GM12878 (cell line): ENCODE data around the gene SPDYA. TPM values are rescaled to one million over a fixed set of nuclear protein-coding genes. Genes with fewer than 3 reads are reported as not detected.

Source experiments
- ATAC-seq: fragments of 200-7000 bp; cut with Tn5 transposase; 3 replicates; pipeline ENCODE4 v1.9.1; 2020; ENCODE audit warnings: mild to moderate bottlenecking, moderate library complexity
- BruUV-seq: library from RNA; stranded (reverse); fragments of 400-500 nt; replicated peaks from 2 replicates; lab custom pipeline; 2021; lab: Mats Ljungman, UMichigan
- CTCF ChIA-PET: fragments of 300-600 bp; sonication (Branson Sonifier 250); formaldehyde crosslinking; extraction: SDS; loops from one replicate; lab custom pipeline; 2021; ENCODE audit warnings: inconsistent platforms; lab: Yijun Ruan, JAX
- POLR2A ChIA-PET: fragments of 350-600 bp; formaldehyde crosslinking; extraction: SDS; loops from one replicate; lab custom pipeline; 2021; ENCODE audit warnings: inconsistent platforms; lab: Charles Lee
- RAD21 ChIA-PET: fragments of 300-600 bp; sonication (Branson Sonifier 250); formaldehyde crosslinking; loops from one replicate; lab custom pipeline; 2023; ENCODE audit warnings: antibody characterized with exemption; ENCODE audit not compliant: unreplicated experiment; lab: Charles Lee
- SMC1A ChIA-PET: fragments of 300-600 bp; sonication (Branson Sonifier 250); formaldehyde crosslinking; loops from one replicate; lab custom pipeline; 2023; ENCODE audit not compliant: unreplicated experiment, uncharacterized antibody; lab: Charles Lee
- DNase-seq: peaks from one replicate; pipeline ENCODE4 v3.0.0-alpha.2; 2011; ENCODE audit warnings: low read depth, low spot score
- FAIRE-seq: peaks from 3 replicates; lab custom pipeline; 2011; peaks lifted over from hg19 to GRCh38; lab: Jason Lieb, UNC
- H2AFZ ChIP-seq: 2 replicates; pipeline ENCODE4 v1.6.0; 2011; ENCODE audit warnings: low read depth, low read length, control low read depth; ENCODE audit not compliant: control insufficient read depth
- H3K27ac ChIP-seq: 2 replicates; pipeline ENCODE4 v1.5.1; 2011; ENCODE audit warnings: control low read depth; ENCODE audit not compliant: control insufficient read depth, insufficient read depth
- H3K27me3 ChIP-seq, 2 experiments: replicated peaks in 1 of 2; 2 replicates each; pipeline versions ENCODE4 v1.6.0 to v1.6.1; 2011; ENCODE audit warnings: low read length in 1 of 2; ENCODE audit not compliant: control insufficient read depth in 2 of 2, insufficient read depth in 2 of 2
- H3K36me3 ChIP-seq, 2 experiments: 2 replicates each; pipeline ENCODE4 v1.5.1; 2011; ENCODE audit warnings: low read length in 1 of 2; ENCODE audit not compliant: control insufficient read depth in 2 of 2, insufficient read depth in 2 of 2
- H3K4me1 ChIP-seq: 2 replicates; pipeline ENCODE4 v1.6.1; 2011; ENCODE audit warnings: mild to moderate bottlenecking, low read length, moderate library complexity, mixed read lengths; ENCODE audit not compliant: control insufficient read depth, insufficient read depth
- H3K4me2 ChIP-seq: 2 replicates; pipeline ENCODE4 v1.6.0; 2011; ENCODE audit warnings: control low read depth; ENCODE audit not compliant: control insufficient read depth, insufficient read depth
- H3K4me3 ChIP-seq: fragments of 200-600 bp; sonication (generic); 2 replicates; pipeline ENCODE4 v1.5.1; 2016
- H3K79me2 ChIP-seq: 2 replicates; pipeline ENCODE4 v1.6.0; 2011; ENCODE audit warnings: low read length; ENCODE audit not compliant: control insufficient read depth, insufficient read depth
- H3K9ac ChIP-seq: 2 replicates; pipeline ENCODE4 v1.8.0; 2011; ENCODE audit warnings: low read length, control low read depth, mixed read lengths; ENCODE audit not compliant: control insufficient read depth, insufficient read depth
- H3K9me3 ChIP-seq: replicated peaks from 3 replicates; pipeline ENCODE4 v1.5.1; 2011; ENCODE audit warnings: mild to moderate bottlenecking, low read length; ENCODE audit not compliant: control insufficient read depth, insufficient read depth
- H4K20me1 ChIP-seq: 2 replicates; pipeline ENCODE4 v1.6.0; 2011; ENCODE audit not compliant: control insufficient read depth, insufficient read depth
- CHD2 ChIP-seq: IDR thresholded peaks from 2 replicates; pipeline ENCODE4 v1.6.1; 2011; ENCODE audit warnings: low read depth, low read length, improper control_type of control experiment, borderline replicate concordance
- EZH2 ChIP-seq: IDR thresholded peaks from 2 replicates; pipeline ENCODE4 v1.6.1; 2012; ENCODE audit warnings: low read depth, mild to moderate bottlenecking, control low read depth, inconsistent platforms, low read length, borderline replicate concordance; ENCODE audit not compliant: control insufficient read depth
- FOXK2 ChIP-seq: fragments of 450-650 bp; IDR thresholded peaks from 2 replicates; pipeline ENCODE4 v1.6.1; 2017; ENCODE audit warnings: mild to moderate bottlenecking, moderate library complexity
- NRF1 ChIP-seq: conservative IDR thresholded peaks from 2 replicates; pipeline ENCODE4 v1.6.1; 2011; ENCODE audit warnings: mild to moderate bottlenecking, low read depth, low read length, improper control_type of control experiment
- SIN3A ChIP-seq: IDR thresholded peaks from 2 replicates; pipeline ENCODE4 v1.6.1; 2012; ENCODE audit warnings: low read depth, low read length, improper control_type of control experiment
- SREBF1 ChIP-seq: IDR thresholded peaks from 2 replicates; pipeline ENCODE4 v1.6.1; 2012; ENCODE audit warnings: mild to moderate bottlenecking, low read length
- ZNF207 ChIP-seq: fragments of 450-650 bp; IDR thresholded peaks from 2 replicates; pipeline ENCODE4 v1.6.1; 2014; ENCODE audit warnings: antibody characterized with exemption, mild to moderate bottlenecking, borderline replicate concordance
- ZNF384 ChIP-seq: IDR thresholded peaks from 2 replicates; pipeline ENCODE4 v1.6.1; 2012; ENCODE audit warnings: low read depth, mild to moderate bottlenecking, low read length, improper control_type of control experiment, borderline replicate concordance
- WGBS: methylation state at CpG from one replicate; pipeline ENCODE4 v1.1.6; 2016; ENCODE audit warnings: low lambda C conversion rate; ENCODE audit not compliant: insufficient replicate concordance, insufficient coverage; ENCODE audit errors: missing lambda C conversion rate; 5-methylcytosine and 5-hydroxymethylcytosine counted together
- in situ Hi-C: fragments of 300-500 bp; cut with MboI; formaldehyde crosslinking; loops from 9 replicates; pipeline ENCODE4 v1.14.3; 2018; ENCODE audit warnings: mixed read lengths
- intact Hi-C: fragments of 100-400 bp; cut with micrococcal nuclease; formaldehyde crosslinking; loops from one replicate; pipeline ENCODE4 v1.14.2; 2022; ENCODE audit not compliant: unreplicated experiment
- polyA plus RNA-seq, 11 experiments: library from polyadenylated mRNA; depleted of rRNA in 4 of 11; unstranded in 6 of 11; stranded (reverse) in 5 of 11; fragments of >200 nt; fragmentation: Nextera tagmentation in 4 of 11; fragmentation: Illumina TruSeq in 1 of 11; extraction: Ambion mirVana in 4 of 11; extraction: Trizol in 1 of 11; gene quantifications; 1 replicate in 1 of 11; 2 replicates in 10 of 11; pipeline versions ENCODE4 v1.2.1 to v1.2.3, GENCODE V29; 2011 to 2016; ENCODE audit warnings: inconsistent platforms in 2 of 11, missing spikeins in 2 of 11, low read depth in 1 of 11
- total RNA-seq, 4 experiments: library from RNA; depleted of rRNA in 3 of 4; stranded (reverse); fragments of >200 nt in 3 of 4; fragmentation: Illumina TruSeq in 1 of 4; extraction: Trizol in 1 of 4; gene quantifications; 2 replicates each; pipeline versions ENCODE4 v1.2.1 to v1.2.3, GENCODE V29; 2013 to 2021
- TF ChIP-seq, protein P1 (sequence below): IDR thresholded peaks from 2 replicates; pipeline ENCODE4 v1.6.1; 2012; ENCODE audit warnings: low read length, inconsistent platforms
- TF ChIP-seq, protein P2 (sequence below): IDR thresholded peaks from 2 replicates; pipeline ENCODE4 v1.6.1; 2012; ENCODE audit warnings: mild to moderate bottlenecking, low read depth, low read length
- TF ChIP-seq, protein P3 (sequence below): fragments of 150-350 bp; IDR thresholded peaks from 2 replicates; pipeline ENCODE4 v1.6.1; 2014; ENCODE audit warnings: mild to moderate bottlenecking, low read depth, low read length
- TF ChIP-seq, protein P4 (sequence below): fragments of 450-650 bp; IDR thresholded peaks from 2 replicates; pipeline ENCODE4 v1.6.1; 2017; ENCODE audit warnings: mild to moderate bottlenecking, moderate library complexity

The SPDYA gene
- total and polyA plus RNA-seq, 10 of the 15 experiments (the other 5 are each of a cell fraction or from before 2014, with no cell fraction given) = 0.12 to 2.4 (median 0.50) TPM

DNA sequence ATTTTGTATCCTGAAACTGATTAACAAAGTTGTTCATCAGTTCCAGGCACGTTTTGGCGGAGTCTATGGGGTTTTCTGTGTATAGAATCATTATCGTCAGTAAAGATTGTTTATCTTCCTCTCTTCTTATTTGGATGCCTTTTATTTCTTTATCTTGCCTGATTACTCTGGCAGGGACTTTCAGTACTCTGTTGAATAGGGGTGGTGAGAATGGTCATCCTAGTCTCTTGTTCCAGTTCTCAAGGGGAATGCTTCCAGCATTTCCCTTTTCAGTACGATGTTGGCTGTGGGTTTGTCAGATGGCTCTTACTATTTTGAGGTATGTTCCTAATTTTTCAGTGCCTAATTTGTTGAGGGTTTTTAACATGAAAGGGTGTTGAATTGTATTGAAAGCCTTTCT, 14.0 kb upstream of the SPDYA start:
- ChIA-PET SMC1A (interaction anchor here (1.0 to 2.7 kb wide), 2 partner anchors 12 to 25 kb away, joined by 3 to 8 read pairs; no protein-coding TSS in a partner anchor), RAD21 (no interaction called here), CTCF (no interaction called here), POLR2A (no interaction called here)
- in situ Hi-C loops (no loop called here), intact Hi-C loops (no loop called here)
- Histone ChIP-seq H3K4me2 (no peak overlapping the region), H4K20me1 (no peaks in the 10 kb centered on the region), H3K9me3 (no peaks in the 10 kb centered on the region; the same call in 2 of the 3 replicates), H3K27ac (no peak overlapping the region), H2AFZ (no peak overlapping the region), H3K4me3 (no peak overlapping the region), H3K79me2 (no peaks in the 10 kb centered on the region), H3K4me1 (no peaks in the 10 kb centered on the region), H3K9ac (no peak overlapping the region), H3K27me3 (no peaks in the 10 kb centered on the region), H3K36me3 (peaks cover 2 to 9% of the 10 kb centered on the region in 2 experiments)
- WGBS = 95% methylated on average over 4 of the region's 4 CpGs
- ATAC-seq (no peak), DNase-seq (no peak), FAIRE-seq (no peak)
- TF ChIP-seq EZH2 (no peak), SREBF1 (no peak), FOXK2 (no peak), ZNF384 (no peak), NRF1 (no peak), CHD2 (no peak), ZNF207 (no peak), SIN3A (no peak)
- TF ChIP-seq, protein P1, sequence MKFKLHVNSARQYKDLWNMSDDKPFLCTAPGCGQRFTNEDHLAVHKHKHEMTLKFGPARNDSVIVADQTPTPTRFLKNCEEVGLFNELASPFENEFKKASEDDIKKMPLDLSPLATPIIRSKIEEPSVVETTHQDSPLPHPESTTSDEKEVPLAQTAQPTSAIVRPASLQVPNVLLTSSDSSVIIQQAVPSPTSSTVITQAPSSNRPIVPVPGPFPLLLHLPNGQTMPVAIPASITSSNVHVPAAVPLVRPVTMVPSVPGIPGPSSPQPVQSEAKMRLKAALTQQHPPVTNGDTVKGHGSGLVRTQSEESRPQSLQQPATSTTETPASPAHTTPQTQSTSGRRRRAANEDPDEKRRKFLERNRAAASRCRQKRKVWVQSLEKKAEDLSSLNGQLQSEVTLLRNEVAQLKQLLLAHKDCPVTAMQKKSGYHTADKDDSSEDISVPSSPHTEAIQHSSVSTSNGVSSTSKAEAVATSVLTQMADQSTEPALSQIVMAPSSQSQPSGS = no peak
- TF ChIP-seq, protein P2, sequence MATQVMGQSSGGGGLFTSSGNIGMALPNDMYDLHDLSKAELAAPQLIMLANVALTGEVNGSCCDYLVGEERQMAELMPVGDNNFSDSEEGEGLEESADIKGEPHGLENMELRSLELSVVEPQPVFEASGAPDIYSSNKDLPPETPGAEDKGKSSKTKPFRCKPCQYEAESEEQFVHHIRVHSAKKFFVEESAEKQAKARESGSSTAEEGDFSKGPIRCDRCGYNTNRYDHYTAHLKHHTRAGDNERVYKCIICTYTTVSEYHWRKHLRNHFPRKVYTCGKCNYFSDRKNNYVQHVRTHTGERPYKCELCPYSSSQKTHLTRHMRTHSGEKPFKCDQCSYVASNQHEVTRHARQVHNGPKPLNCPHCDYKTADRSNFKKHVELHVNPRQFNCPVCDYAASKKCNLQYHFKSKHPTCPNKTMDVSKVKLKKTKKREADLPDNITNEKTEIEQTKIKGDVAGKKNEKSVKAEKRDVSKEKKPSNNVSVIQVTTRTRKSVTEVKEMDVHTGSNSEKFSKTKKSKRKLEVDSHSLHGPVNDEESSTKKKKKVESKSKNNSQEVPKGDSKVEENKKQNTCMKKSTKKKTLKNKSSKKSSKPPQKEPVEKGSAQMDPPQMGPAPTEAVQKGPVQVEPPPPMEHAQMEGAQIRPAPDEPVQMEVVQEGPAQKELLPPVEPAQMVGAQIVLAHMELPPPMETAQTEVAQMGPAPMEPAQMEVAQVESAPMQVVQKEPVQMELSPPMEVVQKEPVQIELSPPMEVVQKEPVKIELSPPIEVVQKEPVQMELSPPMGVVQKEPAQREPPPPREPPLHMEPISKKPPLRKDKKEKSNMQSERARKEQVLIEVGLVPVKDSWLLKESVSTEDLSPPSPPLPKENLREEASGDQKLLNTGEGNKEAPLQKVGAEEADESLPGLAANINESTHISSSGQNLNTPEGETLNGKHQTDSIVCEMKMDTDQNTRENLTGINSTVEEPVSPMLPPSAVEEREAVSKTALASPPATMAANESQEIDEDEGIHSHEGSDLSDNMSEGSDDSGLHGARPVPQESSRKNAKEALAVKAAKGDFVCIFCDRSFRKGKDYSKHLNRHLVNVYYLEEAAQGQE = no peak
- TF ChIP-seq, protein P3, sequence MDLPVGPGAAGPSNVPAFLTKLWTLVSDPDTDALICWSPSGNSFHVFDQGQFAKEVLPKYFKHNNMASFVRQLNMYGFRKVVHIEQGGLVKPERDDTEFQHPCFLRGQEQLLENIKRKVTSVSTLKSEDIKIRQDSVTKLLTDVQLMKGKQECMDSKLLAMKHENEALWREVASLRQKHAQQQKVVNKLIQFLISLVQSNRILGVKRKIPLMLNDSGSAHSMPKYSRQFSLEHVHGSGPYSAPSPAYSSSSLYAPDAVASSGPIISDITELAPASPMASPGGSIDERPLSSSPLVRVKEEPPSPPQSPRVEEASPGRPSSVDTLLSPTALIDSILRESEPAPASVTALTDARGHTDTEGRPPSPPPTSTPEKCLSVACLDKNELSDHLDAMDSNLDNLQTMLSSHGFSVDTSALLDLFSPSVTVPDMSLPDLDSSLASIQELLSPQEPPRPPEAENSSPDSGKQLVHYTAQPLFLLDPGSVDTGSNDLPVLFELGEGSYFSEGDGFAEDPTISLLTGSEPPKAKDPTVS = no peak
- TF ChIP-seq, protein P4, sequence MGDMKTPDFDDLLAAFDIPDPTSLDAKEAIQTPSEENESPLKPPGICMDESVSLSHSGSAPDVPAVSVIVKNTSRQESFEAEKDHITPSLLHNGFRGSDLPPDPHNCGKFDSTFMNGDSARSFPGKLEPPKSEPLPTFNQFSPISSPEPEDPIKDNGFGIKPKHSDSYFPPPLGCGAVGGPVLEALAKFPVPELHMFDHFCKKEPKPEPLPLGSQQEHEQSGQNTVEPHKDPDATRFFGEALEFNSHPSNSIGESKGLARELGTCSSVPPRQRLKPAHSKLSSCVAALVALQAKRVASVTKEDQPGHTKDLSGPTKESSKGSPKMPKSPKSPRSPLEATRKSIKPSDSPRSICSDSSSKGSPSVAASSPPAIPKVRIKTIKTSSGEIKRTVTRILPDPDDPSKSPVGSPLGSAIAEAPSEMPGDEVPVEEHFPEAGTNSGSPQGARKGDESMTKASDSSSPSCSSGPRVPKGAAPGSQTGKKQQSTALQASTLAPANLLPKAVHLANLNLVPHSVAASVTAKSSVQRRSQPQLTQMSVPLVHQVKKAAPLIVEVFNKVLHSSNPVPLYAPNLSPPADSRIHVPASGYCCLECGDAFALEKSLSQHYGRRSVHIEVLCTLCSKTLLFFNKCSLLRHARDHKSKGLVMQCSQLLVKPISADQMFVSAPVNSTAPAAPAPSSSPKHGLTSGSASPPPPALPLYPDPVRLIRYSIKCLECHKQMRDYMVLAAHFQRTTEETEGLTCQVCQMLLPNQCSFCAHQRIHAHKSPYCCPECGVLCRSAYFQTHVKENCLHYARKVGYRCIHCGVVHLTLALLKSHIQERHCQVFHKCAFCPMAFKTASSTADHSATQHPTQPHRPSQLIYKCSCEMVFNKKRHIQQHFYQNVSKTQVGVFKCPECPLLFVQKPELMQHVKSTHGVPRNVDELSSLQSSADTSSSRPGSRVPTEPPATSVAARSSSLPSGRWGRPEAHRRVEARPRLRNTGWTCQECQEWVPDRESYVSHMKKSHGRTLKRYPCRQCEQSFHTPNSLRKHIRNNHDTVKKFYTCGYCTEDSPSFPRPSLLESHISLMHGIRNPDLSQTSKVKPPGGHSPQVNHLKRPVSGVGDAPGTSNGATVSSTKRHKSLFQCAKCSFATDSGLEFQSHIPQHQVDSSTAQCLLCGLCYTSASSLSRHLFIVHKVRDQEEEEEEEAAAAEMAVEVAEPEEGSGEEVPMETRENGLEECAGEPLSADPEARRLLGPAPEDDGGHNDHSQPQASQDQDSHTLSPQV = no peak
- no TSS peak for BruUV-seq
